HuH-7.5 (cell line): ENCODE data around the gene PABPN1L.

Experiments
- DNase-seq: peaks from one replicate; pipeline ENCODE4 v3.0.0; 2011; ENCODE audit warnings: low spot score

PABPN1L gene

GRCh38 chr16:88848557-88848956 is 17.9 kb downstream of the PABPN1L start:
- DNase-seq, result no peak

DNA sequence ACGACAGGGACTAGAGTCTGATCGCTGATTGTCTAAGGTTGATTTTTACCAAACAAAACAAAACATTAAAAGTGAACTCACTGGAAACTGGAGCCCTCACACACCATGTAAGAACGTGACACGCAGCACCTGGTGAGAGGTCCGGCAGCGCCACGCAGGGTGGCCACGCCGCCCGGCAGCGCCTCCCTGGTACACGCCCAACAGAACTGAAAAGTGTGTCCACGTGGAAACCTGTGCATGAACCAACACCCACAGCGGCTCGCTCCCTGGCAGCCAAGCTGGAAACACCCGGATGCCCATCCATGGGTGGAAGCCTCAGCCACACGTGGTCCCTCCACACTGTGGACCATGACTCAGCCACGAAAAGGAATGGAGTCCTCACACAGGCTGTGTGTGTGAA is 18.8 kb downstream of the PABPN1L start:
- no peak for DNase-seq

- no peak for DNase-seq
Observed at GRCh38 chr16:88846088-88846487, 20.4 kb downstream of the PABPN1L start.

DNA sequence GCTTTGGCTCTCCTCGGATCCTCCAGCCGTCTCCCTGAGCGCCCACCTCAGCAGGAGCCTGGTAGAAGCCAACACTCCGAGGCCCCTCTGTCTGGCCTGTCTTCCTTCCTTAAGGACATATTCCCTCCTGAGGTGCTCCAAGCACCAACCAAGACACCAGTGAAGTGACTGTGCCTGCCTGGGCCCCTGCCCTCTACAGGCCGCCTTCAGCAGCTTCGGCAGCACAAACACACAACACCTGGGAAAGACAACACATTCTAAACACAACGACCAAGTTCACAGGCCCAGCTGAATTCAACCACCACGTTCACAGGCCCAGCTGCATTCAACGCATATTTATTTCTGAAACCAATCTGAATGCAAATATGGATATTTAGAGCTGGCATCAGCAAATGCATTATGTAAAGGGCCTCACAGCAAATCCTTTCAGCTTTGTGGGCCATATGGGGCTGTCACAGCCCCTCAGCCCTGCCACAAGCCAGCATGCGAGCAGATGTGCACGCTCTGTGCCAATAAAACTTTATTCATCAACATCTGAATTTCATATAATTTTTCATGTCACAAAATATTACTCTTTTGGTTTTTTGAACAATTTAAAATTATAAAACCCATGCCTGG is 21.9 kb downstream of the PABPN1L start:
- peak; percentile 67 for DNase-seq

DNA sequence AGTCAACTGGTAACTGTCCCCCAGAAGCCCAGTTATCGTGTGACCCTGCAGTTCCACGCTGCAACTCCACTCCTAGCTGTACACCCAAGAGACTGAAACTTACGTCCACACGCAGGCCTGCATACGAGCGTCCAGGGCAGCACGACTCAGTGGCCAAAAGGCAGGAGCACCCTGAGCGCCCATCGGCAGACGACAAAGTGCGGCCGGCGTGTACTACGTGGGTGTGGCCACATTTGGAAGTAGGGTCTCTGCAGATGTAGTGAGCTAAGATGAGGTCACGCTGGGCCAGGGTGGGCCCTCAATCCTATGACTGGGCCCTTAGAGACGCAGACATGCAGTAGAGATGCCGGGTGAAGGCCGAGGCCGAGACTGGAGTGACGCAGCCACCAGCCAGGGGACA is 23.2 kb downstream of the PABPN1L start:
- no peak for DNase-seq

DNA sequence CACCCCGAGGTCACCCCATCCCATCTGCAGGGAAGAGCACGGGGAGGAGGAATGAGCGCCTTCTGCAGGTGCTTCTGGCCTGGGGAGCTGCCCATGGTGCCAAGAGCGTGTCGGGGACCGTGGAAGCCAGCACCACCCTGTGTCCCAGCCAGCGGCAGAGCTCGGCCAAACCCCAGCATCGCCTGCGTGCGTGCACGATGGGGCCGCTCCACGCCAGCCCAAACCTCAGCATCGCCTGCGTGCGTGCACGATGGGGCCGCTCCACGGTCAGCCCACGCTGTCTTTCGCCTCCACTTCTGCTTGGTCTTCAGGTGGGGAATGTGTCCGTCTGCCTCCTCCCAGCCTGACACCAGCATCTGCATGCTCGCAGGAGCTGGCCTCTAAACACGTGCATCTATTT is 23.7 kb downstream of the PABPN1L start:
- no peak for DNase-seq

DNA sequence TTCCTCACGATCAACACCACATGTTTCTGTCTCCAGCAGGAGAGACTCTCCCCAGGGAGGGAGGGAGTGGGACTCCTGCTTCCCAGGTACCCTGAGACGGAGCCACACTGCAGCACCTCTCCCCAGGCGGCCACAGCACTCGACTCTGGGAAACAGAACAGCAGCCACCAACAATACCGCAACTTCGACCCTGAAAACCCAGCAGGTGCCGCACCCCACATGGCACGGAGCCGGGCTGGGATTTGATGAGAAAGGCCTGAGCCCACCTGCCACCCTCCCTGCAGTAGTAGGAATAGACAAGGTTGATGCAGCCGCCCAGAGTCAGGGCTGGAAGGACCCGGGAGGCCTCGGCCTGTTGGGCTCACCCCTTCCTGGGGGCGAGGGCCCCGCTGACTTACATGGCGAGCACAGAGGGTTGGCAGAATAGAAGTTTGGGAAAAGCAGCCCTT is 24.1 kb downstream of the PABPN1L start:
- DNase-seq, result no peak

DNA sequence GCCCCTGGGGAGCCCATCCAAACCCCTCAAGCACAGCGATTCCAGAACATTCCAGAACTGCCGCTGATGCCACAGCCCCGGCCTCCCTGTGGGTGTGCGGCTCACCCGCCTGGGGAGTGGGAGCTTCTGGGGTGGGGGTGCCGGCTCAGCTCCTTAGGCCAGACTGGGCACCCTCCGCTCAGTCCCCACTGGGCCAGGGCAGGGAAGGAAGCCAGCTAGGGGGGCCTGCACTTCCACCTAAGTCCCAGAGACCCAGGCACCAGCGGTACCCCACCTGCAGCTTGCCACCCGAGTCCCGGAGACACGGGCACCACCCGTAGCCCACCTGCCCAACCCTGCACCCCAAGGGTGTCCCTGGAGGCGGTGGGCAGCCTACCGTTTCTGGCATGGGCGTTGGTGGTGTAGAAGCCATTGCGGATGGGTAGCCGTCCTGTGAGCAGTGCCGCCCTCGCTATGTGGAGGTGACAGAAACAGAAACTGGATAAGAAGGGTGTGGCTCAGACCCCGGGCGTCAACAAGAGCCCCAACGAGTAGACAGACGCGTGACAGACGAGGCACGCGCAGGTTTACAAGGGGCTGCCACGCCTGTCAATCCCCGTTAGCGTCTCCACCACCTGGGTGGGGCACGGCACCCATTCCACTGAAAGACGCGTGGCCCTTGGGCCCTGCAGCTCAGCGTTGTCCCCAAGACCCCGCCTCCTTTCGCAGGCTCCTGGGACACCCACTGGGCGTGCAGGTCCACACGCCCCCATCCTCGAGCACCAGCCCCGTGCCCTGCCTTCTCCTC is 24.7 kb downstream of the PABPN1L start:
- DNase-seq, result no peak

DNA sequence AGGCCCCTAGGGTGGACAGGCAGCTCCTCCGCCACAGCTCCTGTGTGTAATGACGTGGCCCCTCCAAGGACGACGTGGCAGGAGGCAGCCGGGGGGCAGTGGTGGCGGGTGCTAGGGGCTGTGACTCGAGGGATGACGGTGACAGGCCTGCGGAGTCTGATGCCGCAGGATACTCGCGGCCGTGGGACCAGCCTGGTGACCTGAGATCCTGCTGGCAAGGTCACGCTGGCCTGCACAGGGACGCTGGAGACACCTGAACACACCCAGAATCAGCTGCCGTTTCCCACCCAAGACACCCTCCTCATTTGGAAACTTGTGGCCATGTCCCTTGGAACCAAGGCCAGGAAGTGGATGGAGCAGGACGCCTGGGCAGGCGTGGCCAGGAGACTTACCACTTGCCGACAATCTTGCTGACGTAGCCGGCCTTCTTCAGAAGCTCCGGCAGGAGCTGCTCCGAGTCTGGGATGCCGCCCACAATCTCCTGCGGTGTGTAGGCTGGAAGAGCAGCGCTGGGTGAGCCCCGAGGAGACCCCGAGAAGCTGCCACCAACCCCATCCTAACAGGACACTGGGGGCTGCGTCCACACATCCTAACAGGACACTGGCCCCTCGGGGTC is 25.8 kb downstream of the PABPN1L start:
- no peak for DNase-seq

- no peak for DNase-seq
Observed at GRCh38 chr16:88839745-88840599, 26.5 kb downstream of the PABPN1L start.

DNA sequence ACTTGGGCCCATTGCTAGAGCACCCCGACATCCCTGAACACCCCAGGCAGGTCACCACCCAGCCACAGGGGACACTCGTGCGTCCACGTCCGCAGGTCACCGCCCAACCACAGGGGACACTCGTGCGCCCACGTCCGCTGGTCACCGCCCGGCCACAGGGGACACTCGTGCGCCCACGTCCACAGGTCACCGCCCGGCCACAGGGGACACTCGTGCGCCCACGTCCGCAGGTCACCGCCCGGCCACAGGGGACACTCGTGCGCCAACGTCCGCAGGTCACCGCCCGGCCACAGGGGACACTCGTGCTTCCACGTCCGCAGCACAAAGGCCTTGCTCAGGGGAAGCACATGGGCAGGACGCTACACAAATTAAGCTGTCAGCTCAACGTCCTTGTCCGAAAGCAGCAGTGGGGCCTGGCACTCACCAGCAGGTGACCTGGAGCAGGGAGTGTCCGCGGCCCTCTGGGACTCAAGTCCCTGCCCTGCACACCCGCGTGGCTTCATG is 27.4 kb downstream of the PABPN1L start:
- DNase-seq, result no peak

DNA sequence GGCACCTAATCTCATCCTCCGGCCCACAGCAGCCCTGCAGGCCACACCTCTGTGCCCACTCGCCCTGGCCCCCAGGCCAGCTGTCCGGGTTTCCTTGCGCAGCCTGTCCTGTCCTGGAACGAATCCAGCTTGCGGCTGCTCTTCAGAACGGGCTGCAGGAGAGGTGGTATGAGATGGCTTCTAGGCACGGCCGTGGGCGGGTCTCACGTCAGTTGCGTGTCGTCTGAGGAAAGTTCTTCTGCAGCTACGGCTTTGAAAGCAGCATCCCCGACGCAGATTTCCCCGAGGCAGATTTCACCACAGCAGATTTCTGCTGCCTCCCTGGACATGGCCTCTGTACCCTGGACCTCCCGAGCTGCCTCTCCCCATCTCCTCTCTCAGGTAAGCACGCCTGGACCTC is 27.9 kb downstream of the PABPN1L start:
- no peak for DNase-seq

- no peak for DNase-seq
Observed at GRCh38 chr16:88837806-88838205, 28.7 kb downstream of the PABPN1L start.

DNA sequence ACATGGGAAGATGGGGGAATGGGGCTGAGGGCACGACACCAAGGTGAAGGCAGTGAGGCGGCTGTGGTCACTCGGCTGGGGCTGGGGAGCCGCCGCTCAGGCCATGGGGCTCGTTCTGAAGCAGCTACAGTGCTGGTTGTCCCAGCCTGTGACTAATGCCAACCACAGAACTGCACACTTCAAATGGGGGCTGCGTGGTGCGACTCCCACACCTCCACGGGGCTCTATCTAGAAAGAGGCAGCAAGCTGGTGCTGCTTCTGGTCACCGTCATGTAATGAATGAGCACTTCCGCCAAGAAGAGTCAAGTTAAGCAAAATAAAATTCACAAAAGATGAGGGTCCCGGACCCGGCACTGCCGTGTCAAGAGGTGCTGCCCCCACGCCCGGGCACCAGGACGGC is 29.7 kb downstream of the PABPN1L start:
- DNase-seq, result no peak

DNA sequence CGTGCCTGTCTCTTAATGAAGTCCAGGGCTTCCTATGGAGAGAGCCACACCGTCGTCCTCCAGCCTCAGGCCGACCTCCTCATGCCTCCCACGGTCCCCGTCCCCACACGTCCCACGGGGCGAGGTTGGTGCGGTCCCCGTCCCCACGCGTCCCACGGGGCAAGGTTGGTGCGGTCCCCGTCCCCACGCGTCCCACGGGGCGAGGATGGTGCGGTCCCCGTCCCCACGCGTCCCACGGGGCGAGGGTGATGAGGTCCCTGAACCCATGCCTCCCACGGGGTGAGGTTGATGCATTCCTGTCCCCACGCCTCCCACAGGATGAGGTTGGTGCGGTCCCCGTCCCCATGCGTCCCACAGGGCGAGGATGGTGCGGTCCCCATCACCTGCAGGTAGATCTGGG is 30.6 kb downstream of the PABPN1L start:
- no peak for DNase-seq

DNA sequence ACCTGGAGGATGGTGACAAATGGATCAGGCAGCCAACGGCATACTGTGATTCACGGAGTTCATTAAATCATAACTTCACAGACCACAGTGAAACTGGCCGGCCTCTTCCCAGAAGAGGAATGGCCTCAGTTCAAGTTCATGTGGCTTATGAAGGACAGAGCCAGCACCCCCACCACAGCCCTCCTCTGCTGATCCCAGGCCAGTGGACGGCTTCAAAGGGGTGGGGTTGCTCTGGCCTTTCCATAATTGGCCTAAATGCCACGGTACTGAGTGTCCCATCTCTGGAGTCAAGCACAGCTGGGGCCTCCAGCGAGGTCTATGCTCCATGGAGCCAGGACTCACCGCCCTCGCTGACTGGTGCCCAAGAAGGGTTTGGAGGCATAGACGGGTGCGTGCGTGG is 31.1 kb downstream of the PABPN1L start:
- no peak for DNase-seq

GRCh38 chr16:88834670-88835069 is 31.8 kb downstream of the PABPN1L start:
- no peak for DNase-seq

GRCh38 chr16:88833086-88833485 is 33.4 kb downstream of the PABPN1L start:
- DNase-seq, result no peak

- no peak for DNase-seq
Observed at GRCh38 chr16:88831838-88832237, 34.6 kb downstream of the PABPN1L start.

DNA sequence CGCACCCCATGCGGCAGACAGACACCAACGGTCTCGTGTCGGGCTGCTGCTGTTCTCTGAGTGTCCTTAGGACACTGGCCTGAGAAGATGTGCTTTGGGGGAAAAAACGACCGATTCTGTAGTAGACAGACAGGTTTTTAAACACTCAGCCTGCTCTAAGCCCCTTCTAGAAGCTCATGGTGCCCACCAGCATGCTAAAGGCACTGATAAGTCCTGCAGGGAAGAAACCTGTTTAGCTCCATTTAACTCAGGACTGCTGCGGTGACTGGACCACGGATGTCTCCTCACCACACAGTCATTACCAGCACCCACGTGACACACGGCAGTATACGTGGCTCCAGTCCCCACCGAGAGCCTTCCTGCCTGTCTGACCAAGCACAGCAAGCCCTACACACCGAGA is 35.7 kb downstream of the PABPN1L start:
- DNase-seq, result no peak

DNA sequence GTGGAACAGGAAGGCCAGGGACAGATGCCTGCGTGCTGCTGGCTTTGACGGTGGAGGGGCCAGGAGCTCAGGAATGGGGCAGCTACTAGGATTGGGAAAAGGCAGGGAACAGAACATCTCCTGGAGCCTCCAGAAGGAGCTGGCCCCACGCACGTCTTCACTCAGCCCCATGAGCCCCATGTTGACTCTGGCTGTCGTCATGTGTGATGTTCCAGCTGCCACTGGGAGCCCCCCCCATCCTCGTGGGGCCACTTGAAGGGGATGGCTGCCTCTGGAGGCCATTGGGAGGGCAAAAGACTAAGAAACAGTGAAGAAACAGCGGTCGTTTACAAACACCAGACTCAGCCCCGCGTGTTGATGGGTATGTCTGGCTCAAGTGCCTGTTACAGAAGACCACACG is 36.2 kb downstream of the PABPN1L start:
- DNase-seq, result no peak

DNA sequence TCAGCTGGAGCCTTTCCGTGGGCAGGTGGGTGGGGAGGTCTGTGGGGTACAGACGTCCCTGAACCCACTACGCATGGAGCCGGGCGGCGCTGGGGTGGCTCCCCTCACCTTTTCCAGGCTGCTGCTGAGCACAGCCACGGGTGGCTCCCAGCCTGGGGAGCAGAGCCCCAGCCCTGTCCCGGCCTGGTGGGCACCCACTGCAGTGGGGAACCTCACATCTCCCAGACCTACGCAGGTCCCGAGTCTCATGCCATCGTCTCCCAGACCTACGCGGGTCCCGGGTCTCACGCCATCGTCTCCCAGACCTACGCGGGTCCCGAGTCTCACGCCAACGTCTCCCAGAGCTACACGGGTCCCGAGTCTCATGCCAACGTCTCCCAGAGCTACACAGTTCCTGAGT is 37.7 kb downstream of the PABPN1L start:
- no peak for DNase-seq
